NCI-H2029 treated with DMSO at 0.1 percent for 48 hours (cell line): ENCODE measurements around the gene SLC16A9.

ENCODE experiments used
- DNase-seq: peaks from one replicate; lab custom pipeline; 2025; lab: John Stamatoyannopoulos, UW

Gene SLC16A9

GRCh38 chr10:59719374-59719773 lies 9.7 kb upstream of the SLC16A9 start:
- no peak for DNase-seq

- DNase-seq = no peak
Observed at GRCh38 chr10:59718257-59718656, 8.6 kb upstream of the SLC16A9 start.

- no peak for DNase-seq
Observed at GRCh38 chr10:59713196-59713821, 3.7 kb upstream of the SLC16A9 start.

- DNase-seq = no peak
Observed at GRCh38 chr10:59711871-59712494, 2.3 kb upstream of the SLC16A9 start.

GRCh38 chr10:59708816-59709394 lies 745 bp downstream of the SLC16A9 start:
- DNase-seq = no peak

GRCh38 chr10:59706851-59707797 lies 2.5 kb downstream of the SLC16A9 start:
- DNase-seq = no peak

- DNase-seq = no peak
Observed at GRCh38 chr10:59705931-59706330, 3.7 kb downstream of the SLC16A9 start.

GRCh38 chr10:59704630-59705029 lies 5.0 kb downstream of the SLC16A9 start:
- DNase-seq = no peak

GRCh38 chr10:59702347-59702746 lies 7.3 kb downstream of the SLC16A9 start:
- DNase-seq = no peak

- DNase-seq = no peak
Observed at GRCh38 chr10:59700709-59701108, 8.9 kb downstream of the SLC16A9 start.

GRCh38 chr10:59698326-59698725 lies 11.3 kb downstream of the SLC16A9 start:
- no peak for DNase-seq

- no peak for DNase-seq
Observed at GRCh38 chr10:59695637-59696036, 14.0 kb downstream of the SLC16A9 start.

- no peak for DNase-seq
Observed at GRCh38 chr10:59694936-59695335, 14.7 kb downstream of the SLC16A9 start.

- DNase-seq = no peak
Observed at GRCh38 chr10:59692113-59692512, 17.5 kb downstream of the SLC16A9 start.

GRCh38 chr10:59688921-59689351 lies 20.7 kb downstream of the SLC16A9 start:
- no peak for DNase-seq

GRCh38 chr10:59687657-59688056 lies 22.0 kb downstream of the SLC16A9 start:
- DNase-seq = no peak

GRCh38 chr10:59684006-59684405 lies 25.6 kb downstream of the SLC16A9 start:
- no peak for DNase-seq

GRCh38 chr10:59682986-59683937 lies 26.4 kb downstream of the SLC16A9 start:
- no peak for DNase-seq

- DNase-seq = no peak
Observed at GRCh38 chr10:59680199-59680598, 29.5 kb downstream of the SLC16A9 start.

GRCh38 chr10:59678884-59679301 lies 30.8 kb downstream of the SLC16A9 start:
- DNase-seq = no peak

GRCh38 chr10:59677253-59677831 lies 32.3 kb downstream of the SLC16A9 start:
- no peak for DNase-seq
